ENCODE results near the gene HOXB6.

Gene HOXB6

GRCh38 chr17:48577946-48578615 lies 26.7 kb downstream of the HOXB6 start, which contains the start of gene HOXB4:
HOXB4 (minus strand) TSS chr17:48578350; CDS start chr17:48578319, 31 bp downstream.
- DNase-seq: no peak

GRCh38 chr17:48577330-48577945 lies 27.3 kb downstream of the HOXB6 start:
- no peak for DNase-seq

GRCh38 chr17:48576479-48577309 lies 28.1 kb downstream of the HOXB6 start:
- no peak for DNase-seq

- DNase-seq: no peak
Measured at GRCh38 chr17:48575673-48576478, 28.9 kb downstream of the HOXB6 start.

- DNase-seq: no peak
Measured at GRCh38 chr17:48575066-48575582, 29.7 kb downstream of the HOXB6 start.

- no peak for DNase-seq
Measured at GRCh38 chr17:48574505-48575065, 30.2 kb downstream of the HOXB6 start.

- no peak for DNase-seq
Measured at GRCh38 chr17:48571826-48572417, 32.9 kb downstream of the HOXB6 start.

- DNase-seq: no peak
Measured at GRCh38 chr17:48571024-48571818, 33.6 kb downstream of the HOXB6 start.

- no peak for DNase-seq
Measured at GRCh38 chr17:48570325-48571023, 34.3 kb downstream of the HOXB6 start.

- DNase-seq: no peak
Measured at GRCh38 chr17:48569674-48570324, 35.0 kb downstream of the HOXB6 start.

GRCh38 chr17:48569240-48569582 lies 35.6 kb downstream of the HOXB6 start:
- no peak for DNase-seq

GRCh38 chr17:48568499-48569239 lies 36.1 kb downstream of the HOXB6 start:
- no peak for DNase-seq

- no peak for DNase-seq
Measured at GRCh38 chr17:48567646-48568354, 37.0 kb downstream of the HOXB6 start.

GRCh38 chr17:48567209-48567608 lies 37.6 kb downstream of the HOXB6 start:
- DNase-seq: no peak

GRCh38 chr17:48566717-48567116 lies 38.1 kb downstream of the HOXB6 start:
- no peak for DNase-seq

GRCh38 chr17:48565925-48566710 lies 38.7 kb downstream of the HOXB6 start:
- no peak for DNase-seq

- DNase-seq: no peak
Measured at GRCh38 chr17:48565022-48565554, 39.7 kb downstream of the HOXB6 start.

Data from NCI-H2171 (cell line).